GM18511 (cell line): Measurements from ENCODE around the gene C1GALT1.
"Not testable (repeated sequence)": the region's sequence is repeated elsewhere in the genome, so short reads cannot be mapped to it uniquely, and the experiment has no call there.

Source experiments
- ATAC-seq: cut with Tn5 transposase; IDR thresholded peaks from one replicate; pipeline ENCODE4 v1.9.1; 2021; ENCODE audit warnings: mild to moderate bottlenecking, moderate library complexity; ENCODE audit not compliant: unreplicated experiment

The C1GALT1 gene

DNA sequence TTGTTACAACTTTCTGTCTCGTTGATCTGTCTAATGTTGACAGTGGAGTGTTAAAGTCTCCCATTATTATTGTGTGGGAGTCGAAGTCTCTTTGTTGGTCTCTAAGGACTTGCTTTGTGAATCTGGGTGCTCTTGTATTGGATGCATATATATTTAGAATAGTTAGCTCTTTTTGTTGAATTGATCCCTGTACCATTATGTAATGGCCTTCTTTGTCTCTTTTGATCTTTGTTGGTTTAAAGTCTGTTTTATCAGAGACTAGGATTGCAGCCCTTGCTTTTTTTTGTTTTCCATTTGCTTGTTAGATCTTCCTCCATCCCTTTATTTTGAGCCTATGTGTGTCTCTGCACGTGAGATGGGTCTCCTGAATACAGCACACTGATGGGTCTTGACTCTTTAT lies 17.2 kb downstream of the C1GALT1 start:
- ATAC-seq, result not testable (repeated sequence)

DNA sequence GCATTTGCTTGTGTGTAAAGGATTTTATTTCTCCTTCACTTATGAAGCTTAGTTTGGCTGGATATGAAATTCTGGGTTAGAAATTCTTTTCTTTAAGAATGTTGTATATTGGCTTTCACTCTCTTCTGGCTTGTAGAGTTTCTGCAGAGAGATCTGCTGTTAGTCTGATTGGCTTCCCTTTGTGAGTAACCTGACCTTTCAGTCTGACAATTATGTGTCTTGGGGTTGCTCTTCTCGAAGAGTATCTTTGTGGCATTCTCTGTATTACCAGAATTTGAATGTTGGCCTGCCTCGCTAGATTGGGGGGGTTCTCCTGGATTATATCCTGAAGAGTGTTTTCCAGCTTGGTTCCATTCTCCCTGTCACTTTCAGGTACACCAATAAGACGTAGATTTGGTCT lies 17.9 kb downstream of the C1GALT1 start:
- not testable (repeated sequence) for ATAC-seq

DNA sequence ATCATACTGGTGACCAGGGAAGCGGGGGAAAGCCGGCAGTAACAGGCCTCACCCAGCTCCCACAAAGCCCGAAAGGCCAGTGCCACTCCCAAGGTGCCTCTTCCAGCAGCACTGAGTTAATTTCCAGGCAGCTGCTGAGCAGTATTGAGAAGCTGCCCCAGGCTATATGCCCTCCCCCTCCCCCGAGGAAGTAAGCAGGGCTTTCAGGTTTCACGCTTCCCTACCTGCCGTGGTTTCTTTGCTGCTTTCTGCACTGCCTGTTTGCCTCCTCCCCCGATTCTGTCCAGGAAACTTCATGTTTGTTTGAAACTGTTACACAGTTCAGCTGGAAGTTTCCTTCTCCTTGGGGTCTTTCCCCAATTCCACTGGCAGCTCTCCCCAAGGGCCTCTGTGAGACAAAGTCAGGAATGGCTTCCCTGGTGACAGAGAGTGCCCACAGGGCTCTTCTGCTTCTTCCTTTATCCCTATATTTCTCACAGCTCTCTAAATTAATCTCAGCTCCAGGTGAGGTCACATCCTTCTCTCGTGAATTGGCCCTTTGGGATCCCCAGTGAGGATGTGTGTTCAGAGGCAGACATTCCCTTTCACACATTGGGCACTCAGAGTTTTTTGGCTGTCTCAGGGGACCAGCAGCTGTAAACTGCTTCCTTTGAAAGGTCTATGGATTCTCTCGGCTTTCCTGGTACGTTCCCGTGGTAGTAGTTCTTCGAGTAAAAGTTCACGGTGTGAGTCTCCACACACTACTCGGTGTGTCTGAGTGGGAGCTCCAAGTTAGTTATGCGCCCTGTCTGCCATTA lies 19.4 kb downstream of the C1GALT1 start:
- peak; percentile 99 for ATAC-seq

GRCh38 chr7:7202375-7202720 lies 20.0 kb downstream of the C1GALT1 start:
- ATAC-seq, result no peak

GRCh38 chr7:7203813-7204575 lies 21.6 kb downstream of the C1GALT1 start:
- no peak for ATAC-seq

- no peak for ATAC-seq
Measured at GRCh38 chr7:7207876-7208275, 25.5 kb downstream of the C1GALT1 start.

GRCh38 chr7:7208520-7208919 lies 26.2 kb downstream of the C1GALT1 start:
- ATAC-seq, result no peak

DNA sequence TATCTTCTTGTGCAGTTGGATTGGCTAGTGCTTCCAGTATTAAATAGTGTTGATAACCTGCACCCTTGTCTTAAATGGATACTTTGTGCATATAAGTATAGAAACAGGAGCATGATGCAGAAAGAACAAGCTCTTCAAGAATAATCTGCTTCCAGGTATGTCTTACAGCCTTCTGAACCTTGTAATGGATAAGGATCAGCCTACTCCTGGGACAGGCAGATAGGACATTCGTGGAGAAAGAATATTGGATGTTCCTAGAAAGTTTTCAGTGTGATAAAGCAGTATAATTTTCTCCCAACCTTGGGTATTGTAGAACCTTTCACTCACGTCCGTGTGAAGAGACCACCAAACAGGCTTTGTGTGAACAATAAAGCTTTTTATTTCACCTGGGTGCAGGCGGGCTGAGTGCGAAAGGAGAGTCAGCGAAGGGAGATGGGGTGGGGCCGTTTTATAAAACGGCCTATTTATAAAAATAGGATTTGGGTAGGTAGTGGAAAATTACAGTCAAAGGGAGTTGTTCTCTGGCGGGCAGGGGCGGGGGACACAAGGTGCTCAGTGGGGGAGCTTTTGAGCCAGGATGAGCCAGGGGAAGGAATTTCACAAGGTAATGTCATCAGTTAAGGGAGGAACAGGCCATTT lies 27.2 kb downstream of the C1GALT1 start:
- ATAC-seq, result no peak

DNA sequence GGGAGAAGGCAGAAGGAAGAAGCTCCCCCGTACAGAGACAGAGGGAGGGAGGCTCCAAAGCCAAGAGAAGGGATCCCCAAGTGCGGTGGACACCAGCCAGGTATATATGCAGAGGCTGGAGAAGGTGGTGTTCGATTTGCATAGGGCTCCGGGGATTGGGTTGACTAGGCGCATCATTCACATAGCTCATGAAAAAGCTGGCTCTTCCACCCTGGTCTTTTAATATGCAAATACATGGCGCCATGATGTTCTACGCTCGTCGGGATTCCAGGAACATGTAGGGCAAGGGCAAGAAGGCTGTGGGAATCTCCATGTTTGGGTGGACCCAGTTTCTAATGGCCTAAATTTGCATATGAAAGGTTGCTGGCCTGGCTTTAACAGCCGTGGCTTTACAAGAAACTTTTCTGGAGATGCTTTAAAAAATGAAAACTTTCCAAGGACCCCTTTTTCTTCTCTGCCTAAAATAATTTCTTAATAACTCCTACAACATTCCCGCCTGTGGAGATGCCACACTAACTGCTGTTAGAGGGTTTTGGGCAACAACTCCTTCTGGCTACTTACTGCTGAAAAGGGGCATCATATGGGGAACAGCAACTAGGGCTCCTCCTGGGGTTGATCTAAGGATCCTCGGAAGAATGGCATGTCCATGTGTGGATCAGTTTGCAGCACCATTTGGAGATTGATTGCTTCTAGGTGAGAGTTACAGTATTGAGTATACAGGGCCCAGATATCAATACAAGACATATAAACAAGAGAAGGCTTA lies 28.3 kb downstream of the C1GALT1 start:
- no peak for ATAC-seq

- no peak for ATAC-seq
Measured at GRCh38 chr7:7212612-7213011, 30.3 kb downstream of the C1GALT1 start.

- ATAC-seq, result no peak
Measured at GRCh38 chr7:7214398-7215347, 32.3 kb downstream of the C1GALT1 start.

GRCh38 chr7:7216279-7216678 lies 33.9 kb downstream of the C1GALT1 start:
- ATAC-seq, result no peak

DNA sequence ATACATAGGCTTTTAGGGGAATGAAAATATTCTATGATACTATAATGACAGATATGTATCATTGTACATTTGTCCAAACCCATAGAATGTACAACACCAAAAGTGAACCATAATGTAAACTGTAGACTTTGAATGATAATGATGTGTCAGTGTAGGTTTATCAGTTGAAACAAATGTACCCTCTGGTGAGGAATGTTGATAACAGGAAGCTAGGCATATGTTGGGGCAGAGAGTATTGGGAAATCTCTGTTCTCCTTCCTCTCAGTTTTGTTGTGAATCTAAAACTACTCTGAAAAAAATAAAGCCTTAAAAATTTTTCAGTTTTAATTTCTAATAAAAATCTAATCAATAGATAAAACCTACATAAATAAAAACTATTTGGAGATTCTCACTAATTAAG lies 36.9 kb downstream of the C1GALT1 start:
- no peak for ATAC-seq

DNA sequence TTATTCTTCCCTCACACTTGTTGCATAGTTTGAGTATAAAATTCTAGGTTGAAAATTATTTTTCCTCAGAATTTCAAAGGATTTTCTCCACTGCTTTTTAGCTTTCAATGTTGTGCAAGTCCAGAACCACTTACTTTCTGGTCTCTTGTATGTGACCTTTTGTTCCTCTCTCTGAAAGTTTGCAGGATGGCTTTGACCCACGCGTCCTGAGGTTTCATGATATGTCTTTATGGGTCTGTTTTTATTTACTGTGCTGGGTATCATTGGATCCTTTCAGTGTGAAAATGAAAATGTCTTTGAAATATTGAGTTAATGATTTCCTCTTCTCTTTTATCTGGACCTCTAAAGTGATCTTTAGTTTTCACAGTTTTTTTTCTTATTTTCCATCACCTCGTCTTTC lies 38.5 kb downstream of the C1GALT1 start:
- no peak for ATAC-seq

GRCh38 chr7:7221599-7222038 lies 39.3 kb downstream of the C1GALT1 start:
- no peak for ATAC-seq

GRCh38 chr7:7223250-7223649 lies 40.9 kb downstream of the C1GALT1 start:
- no peak for ATAC-seq

GRCh38 chr7:7226407-7226806 lies 44.1 kb downstream of the C1GALT1 start:
- no peak for ATAC-seq

DNA sequence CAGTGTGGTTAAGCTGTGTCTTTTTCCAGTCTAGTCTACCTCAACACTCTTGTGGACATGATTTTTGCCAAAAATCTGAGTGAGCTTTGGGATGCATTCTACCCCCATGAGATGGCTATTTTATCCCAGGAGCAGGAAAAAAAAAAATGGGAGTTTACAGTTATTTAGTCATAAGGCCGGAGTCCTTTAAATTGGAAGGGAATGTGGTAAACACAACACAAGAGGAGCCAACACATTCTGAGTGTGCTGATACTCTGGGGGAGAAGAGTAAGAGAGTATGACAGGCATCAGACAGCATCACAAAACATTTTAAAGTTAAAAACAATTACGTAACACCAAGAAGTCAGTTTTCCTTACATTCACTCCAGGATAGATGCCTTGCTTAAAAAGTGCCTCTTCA lies 46.1 kb downstream of the C1GALT1 start:
- ATAC-seq, result no peak

DNA sequence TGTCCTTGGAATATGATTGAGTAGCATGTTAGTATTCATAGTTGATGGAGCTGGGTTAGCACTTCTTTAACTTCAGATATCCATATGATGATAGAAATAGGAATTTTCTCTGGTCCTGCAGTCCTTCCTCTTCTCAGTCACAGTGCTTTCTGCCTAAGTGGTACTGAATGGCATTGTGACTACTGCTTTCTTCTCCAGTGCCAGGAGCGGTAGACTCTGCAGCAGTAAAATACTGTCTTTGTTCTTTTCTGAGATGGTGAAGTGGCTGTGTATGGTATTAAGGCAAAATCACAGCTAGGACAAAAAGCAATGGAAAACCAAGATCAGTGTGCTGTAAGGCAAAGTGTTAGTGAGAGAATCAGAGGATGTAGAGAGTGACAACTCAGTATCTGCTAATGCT lies 46.6 kb downstream of the C1GALT1 start:
- ATAC-seq, result no peak

- ATAC-seq, result no peak
Measured at GRCh38 chr7:7231000-7231399, 48.7 kb downstream of the C1GALT1 start.
